SK-N-DZ (cell line): ENCODE data around the gene RIMBP2.

Experiments
- DNase-seq: peaks from one replicate; pipeline ENCODE4 v3.0.0-alpha.2; 2015; ENCODE audit warnings: low spot score

RIMBP2 gene

GRCh38 chr12:130448044-130448821, 267.9 kb downstream of the RIMBP2 start:
- no peak for DNase-seq

GRCh38 chr12:130447655-130447965, 268.5 kb downstream of the RIMBP2 start:
- no peak for DNase-seq

- no peak for DNase-seq
These were observed 269.0 kb downstream of the RIMBP2 start for GRCh38 chr12:130446846-130447654.

- no peak for DNase-seq
These were observed 271.1 kb downstream of the RIMBP2 start for GRCh38 chr12:130444986-130445385.

- DNase-seq: no peak
These were observed 272.0 kb downstream of the RIMBP2 start for GRCh38 chr12:130444061-130444460.

- DNase-seq: no peak
These were observed 274.0 kb downstream of the RIMBP2 start for GRCh38 chr12:130441771-130442760.

GRCh38 chr12:130440411-130441080, 275.6 kb downstream of the RIMBP2 start:
- DNase-seq: no peak

- no peak for DNase-seq
These were observed 276.8 kb downstream of the RIMBP2 start for GRCh38 chr12:130439250-130439649.

- DNase-seq: no peak
These were observed 277.4 kb downstream of the RIMBP2 start for GRCh38 chr12:130438711-130439110.

- no peak for DNase-seq
These were observed 277.9 kb downstream of the RIMBP2 start for GRCh38 chr12:130438243-130438620.

GRCh38 chr12:130437555-130438242, 278.4 kb downstream of the RIMBP2 start:
- DNase-seq: no peak

- DNase-seq: no peak
These were observed 279.2 kb downstream of the RIMBP2 start for GRCh38 chr12:130436741-130437501.

GRCh38 chr12:130435826-130436225, 280.3 kb downstream of the RIMBP2 start:
- DNase-seq: no peak

GRCh38 chr12:130435331-130435730, 280.8 kb downstream of the RIMBP2 start:
- no peak for DNase-seq

GRCh38 chr12:130434560-130434959, 281.5 kb downstream of the RIMBP2 start:
- no peak for DNase-seq

GRCh38 chr12:130433834-130434233, 282.3 kb downstream of the RIMBP2 start:
- no peak for DNase-seq

GRCh38 chr12:130433411-130433810, 282.7 kb downstream of the RIMBP2 start:
- DNase-seq: no peak

GRCh38 chr12:130431176-130431575, 284.9 kb downstream of the RIMBP2 start:
- no peak for DNase-seq

- no peak for DNase-seq
These were observed 286.2 kb downstream of the RIMBP2 start for GRCh38 chr12:130429656-130430505.
